Astrocyte of the cerebellum (primary cell): ENCODE data around the gene SSU72.

Source experiments
- DNase-seq: peaks from one replicate; pipeline ENCODE4 v3.0.0-alpha.2; 2011; ENCODE audit warnings: low read depth
- H3K4me3 ChIP-seq: 2 replicates; pipeline ENCODE4 v1.5.1; 2011; ENCODE audit warnings: mild to moderate bottlenecking, low read depth, low read length, moderate library complexity
- CTCF ChIP-seq: IDR thresholded peaks from 2 replicates; pipeline ENCODE4 v1.5.1; 2012; ENCODE audit warnings: low read length, low read depth, moderate library complexity, mild to moderate bottlenecking; ENCODE audit errors: missing control alignments
- in situ Hi-C: cut with HindIII; loops from 2 replicates; pipeline ENCODE4 v1.10.0; 2017; ENCODE audit warnings: low sequenced_read_pairs

SSU72 gene

GRCh38 chr1:1567891-1568291 lies 6.8 kb downstream of the SSU72 start:
- DNase-seq: no peak
- TF ChIP-seq CTCF: no peak
- H3K4me3 ChIP-seq: no peak overlapping the region
- in situ Hi-C loops: no loop called here

GRCh38 chr1:1567152-1567875 lies 7.3 kb downstream of the SSU72 start:
- no peak for DNase-seq
- no peak overlapping the region for H3K4me3 ChIP-seq
- TF ChIP-seq CTCF: no peak
- in situ Hi-C loops: no loop called here

- no peak overlapping the region for H3K4me3 ChIP-seq
- in situ Hi-C loops: no loop called here
- no peak for TF ChIP-seq CTCF
- DNase-seq: no peak
Measured at GRCh38 chr1:1565340-1565739, 9.3 kb downstream of the SSU72 start.

GRCh38 chr1:1564268-1564667 lies 10.4 kb downstream of the SSU72 start:
- no peak overlapping the region for H3K4me3 ChIP-seq
- no peak for TF ChIP-seq CTCF

GRCh38 chr1:1563688-1564087 lies 11.0 kb downstream of the SSU72 start:
- DNase-seq: no peak
- H3K4me3 ChIP-seq: no peak overlapping the region
- no peak for TF ChIP-seq CTCF
- in situ Hi-C loops: no loop called here

More at GRCh38 chr1:1564268-1564667, 10.4 kb downstream of the SSU72 start:
- in situ Hi-C loops: no loop called here
- DNase-seq: no peak

- TF ChIP-seq CTCF: no peak
- in situ Hi-C loops: no loop called here
- DNase-seq: no peak
- no peak overlapping the region for H3K4me3 ChIP-seq
Measured at GRCh38 chr1:1562556-1563195, 12.0 kb downstream of the SSU72 start.
